GM12891 (cell line): ENCODE results near the gene CAPN1.

ENCODE experiments used
- POLR2A ChIP-seq: IDR thresholded peaks from 2 replicates; pipeline ENCODE4 v1.6.1; 2011; ENCODE audit warnings: low read depth, low read length, control low read depth
- POLR2AphosphoS5 ChIP-seq: IDR thresholded peaks from 2 replicates; pipeline ENCODE4 v1.6.1; 2011; ENCODE audit warnings: low read depth, low read length, control low read depth
- POU2F2 ChIP-seq: IDR thresholded peaks from 2 replicates; pipeline ENCODE4 v1.6.1; 2011; ENCODE audit warnings: low read depth, mild to moderate bottlenecking, control low read depth, low read length, moderate library complexity
- TAF1 ChIP-seq: IDR thresholded peaks from 2 replicates; pipeline ENCODE4 v1.6.1; 2011; ENCODE audit warnings: low read depth, low read length, control low read depth

- TF ChIP-seq POLR2A (no peak), POLR2AphosphoS5 (no peak), TAF1 (no peak), POU2F2 (no peak)
Measured at GRCh38 chr11:65226103-65226442, 44.3 kb downstream of the CAPN1 start.
